GM21447 (cell line): ENCODE results near the gene SLC9A8.

Experiments used
- ATAC-seq: cut with Tn5 transposase; IDR thresholded peaks from one replicate; pipeline ENCODE4 v1.9.1; 2021; ENCODE audit not compliant: unreplicated experiment

Gene SLC9A8

DNA sequence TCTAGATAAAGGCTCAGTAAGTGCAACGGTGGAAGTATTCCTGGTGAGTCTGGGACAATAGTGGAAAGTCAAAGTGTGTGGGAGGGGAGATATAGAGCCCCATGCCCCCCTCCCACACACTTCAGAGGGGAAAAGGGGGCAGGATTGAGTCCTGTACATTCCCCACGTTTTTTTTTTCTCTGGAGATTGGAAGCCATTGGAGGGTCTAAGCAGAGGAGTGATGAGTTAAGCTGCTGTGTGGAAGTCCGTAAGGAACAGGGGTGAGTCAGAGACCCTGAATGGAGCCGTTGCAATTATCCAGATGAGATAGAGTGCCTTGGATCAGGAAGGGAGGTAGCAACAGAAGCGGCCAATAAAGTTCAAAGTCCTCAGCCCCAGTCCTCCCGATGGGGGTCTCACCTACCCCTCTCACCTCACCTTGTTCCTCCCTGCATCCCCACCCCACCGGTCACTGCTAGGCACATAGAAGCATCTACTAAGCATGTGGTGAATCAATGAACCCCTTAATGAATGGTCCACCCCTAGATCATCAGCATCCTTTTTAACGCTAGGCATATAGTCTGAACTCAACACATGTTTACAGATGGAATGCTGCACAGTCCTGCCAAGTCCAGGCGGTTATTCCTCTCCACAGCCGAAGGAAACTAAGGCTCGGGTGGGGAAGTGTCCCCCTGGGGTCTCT, 662 bp upstream of the SLC9A8 start:
- peak; percentile 15 for ATAC-seq

DNA sequence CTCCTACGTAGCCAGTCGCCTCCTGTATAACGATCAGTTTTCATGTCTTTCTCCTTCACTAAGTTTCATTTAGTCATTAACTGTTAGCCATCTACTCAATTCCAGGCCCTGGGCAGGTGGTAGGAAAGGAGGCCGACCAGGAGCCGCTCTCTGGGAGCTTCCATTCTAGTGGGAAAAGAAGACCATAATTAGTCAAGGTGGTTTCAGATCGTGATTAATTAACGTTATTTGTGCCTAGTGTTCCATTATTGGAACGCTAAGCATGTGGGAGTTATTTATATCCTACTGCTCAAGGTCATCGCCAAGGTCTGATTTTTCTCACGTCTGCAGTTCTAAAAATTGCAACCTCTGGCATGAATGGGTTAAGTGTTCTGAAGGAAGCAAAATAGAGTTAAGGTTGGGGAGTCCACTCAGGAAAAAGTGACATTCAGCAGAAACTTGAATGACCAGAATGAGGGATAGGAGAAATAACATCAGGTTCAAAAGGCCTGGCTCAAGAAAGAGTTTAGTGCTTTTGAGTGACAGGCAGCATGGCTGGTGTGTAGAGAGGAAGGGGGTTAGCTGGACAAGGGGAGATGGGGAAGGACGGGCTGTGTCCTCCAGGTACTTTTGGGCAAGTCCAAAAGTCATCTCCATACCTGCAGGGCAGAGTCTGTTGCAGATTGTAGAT, 812 bp downstream of the SLC9A8 start:
- ATAC-seq: no peak

DNA sequence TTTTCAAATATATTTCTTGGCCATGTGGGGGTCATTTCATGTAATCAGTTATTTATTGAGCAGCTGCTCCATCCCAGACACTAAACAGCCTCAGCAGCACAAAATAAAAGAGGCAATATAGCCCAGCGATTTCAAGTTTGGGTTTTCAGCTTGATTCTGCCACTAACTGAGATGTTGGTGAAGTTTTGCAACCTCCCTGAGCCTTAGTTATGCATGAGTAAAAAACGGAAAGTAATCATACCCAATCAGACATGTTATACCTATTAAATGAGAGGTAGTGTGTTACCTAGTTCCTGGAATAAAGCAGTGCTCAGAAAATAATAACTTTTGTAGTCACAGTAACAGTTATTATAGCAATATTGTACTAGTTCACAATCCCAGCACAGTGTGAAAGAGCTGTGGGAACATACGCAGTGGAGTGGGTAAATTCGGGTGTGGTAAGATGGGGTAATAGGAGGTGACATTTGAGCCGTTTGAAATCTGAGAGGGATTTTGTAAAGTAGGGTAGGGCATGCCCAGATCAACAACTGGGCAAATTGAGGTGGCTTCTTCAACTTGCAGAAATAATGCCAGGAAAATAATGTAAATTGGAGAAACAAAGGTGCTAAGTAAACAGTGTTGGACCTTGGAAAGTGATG, 1.5 kb downstream of the SLC9A8 start:
- no peak for ATAC-seq

DNA sequence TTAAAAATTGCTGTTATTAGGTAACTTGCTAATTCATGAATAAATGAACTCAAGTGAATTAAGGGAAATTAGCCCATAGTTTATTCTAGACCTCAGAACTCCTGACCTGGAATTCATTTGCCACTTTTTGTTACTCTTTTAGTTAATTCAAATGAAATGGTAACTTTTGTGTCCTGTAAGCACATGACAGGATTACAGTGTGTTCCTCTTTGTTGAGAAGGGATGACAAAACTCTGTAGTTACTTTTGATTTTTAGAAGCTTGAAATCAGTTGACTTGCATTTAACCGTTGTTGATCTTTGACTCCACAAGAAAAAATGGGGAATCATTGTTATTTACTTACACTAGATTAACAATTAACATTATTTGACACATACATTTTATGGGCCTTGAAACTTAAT, 6.2 kb downstream of the SLC9A8 start:
- no peak for ATAC-seq

DNA sequence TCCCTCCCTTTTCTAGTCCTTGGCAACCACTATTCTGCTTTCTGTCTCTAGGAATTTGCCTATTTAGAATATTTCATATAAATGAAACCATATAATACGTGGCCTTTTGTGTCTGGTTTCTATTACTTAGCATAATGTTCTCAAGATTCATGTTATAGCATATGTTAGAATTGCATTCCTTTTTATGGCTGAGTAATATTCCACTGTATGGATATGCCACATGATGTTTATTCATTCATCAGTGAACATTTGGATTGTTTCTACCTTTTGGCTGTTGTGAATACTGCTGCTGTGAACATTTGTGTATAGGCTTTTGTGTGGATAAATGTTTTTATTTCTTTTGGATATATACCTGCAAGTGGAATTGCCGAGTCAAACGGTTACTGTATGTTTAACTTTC, 7.1 kb downstream of the SLC9A8 start:
- no peak for ATAC-seq

DNA sequence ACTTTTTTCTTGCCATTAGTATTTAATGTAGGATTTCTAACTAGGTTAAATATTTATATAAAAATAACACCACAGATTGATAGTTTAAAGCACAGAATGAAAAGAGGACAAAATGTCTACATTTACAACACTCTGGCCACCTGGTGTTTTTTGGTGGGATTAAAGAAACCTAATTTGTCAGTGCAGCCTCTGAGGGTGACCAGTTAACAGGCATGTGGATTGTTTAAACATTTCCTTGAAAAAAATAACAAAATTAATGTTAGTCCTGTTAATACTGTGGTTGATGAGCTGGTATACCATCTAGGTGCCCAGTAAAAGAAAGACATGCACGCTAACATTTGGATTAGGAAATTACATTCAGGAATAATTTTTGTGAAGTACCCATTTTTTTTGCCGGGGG, 8.8 kb downstream of the SLC9A8 start:
- ATAC-seq: no peak

DNA sequence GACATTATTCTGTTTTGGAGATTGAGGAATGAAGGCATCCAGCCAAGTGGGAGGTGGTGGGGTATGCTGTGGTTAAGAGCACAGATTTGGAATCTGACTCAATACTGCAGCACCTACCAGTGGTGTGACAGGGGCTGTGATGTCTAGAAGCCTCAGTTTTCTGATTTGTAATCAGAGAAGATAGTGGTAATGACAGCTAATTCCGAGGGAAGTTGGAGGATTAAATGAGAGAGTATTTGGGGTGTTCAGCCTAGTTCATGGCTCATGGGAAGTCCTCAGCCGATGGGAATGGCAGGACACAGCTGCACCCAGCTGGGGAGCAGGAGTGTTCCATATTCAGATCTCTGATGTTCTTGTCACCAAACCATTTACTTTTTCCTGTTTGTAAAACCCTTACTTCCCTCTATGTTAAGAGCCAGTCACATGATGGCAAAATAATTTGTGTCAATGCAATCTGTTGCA, 9.3 kb downstream of the SLC9A8 start:
- no peak for ATAC-seq

DNA sequence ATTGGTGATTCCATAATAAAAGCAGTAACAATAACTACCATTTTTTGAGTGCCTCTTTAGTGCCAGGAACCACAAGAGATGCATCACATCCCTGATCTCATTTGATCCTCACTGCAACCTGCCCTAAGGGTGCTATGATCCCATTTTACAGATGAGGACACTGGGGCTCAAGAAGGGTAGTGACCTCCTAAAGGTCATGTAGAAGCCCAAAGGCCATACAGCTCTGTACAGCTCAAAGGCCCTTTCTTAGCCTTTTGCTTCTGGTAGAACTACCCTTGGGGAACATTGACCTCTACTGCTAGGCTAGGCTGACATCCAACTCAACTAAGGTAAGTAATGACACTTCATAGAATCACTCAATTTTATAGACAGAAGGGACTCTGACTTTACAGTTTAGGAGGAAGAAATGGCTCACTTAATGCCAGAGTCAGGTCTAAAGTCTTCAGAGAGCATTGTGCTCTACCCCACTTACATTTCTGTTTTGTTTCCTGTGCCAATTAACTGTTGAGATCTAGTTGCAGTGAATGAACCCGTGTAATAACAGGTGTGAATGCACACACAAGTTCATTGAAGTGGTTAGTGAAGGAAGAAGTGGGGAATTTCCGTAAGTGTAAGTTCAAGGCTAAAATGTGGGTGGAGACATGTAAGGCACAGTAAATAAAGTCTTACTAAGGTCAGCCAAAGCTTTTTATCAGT, 10.7 kb downstream of the SLC9A8 start:
- no peak for ATAC-seq

DNA sequence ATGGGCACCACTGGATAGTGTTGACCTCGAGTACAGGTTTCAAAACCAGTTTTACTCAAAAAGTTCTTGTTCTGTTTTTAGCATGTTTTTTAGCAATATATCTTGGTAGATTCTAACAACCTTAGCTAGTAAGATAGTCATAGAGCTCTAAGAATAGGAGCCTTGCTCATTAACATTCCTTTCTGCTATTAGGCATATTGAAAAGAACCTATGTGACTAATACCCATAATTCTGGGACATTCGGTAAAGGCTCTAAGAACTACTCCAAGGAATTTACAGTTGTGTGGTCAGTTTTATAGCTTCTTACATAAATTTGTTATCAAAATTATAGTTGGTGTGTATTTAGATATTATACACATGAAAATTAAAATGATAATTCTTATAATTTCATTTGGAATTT, 11.6 kb downstream of the SLC9A8 start:
- no peak for ATAC-seq

DNA sequence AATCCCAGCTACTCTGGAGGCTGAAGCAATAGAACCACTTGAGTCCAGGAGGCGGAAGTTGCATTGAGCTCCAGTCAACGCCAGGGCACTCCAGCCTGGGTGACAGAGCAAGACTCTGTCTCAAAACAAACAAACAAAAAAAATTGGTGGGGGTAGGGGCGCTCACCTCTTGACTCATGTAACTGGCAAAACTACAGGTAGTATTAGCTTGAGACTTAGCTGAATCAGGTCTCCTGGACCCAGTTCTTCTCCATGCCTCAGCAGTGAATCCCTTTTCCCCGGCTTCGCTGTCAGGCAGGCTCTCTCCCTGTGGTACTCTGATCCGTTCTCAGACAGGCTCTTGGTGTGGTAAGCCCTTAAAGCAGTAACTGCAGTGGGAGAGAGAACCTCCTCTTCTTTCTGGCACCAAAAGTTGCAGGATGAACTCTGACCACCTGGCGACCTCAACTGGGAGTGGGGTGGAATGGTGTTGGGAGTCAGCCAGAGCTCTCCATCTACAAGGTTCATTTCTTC, 12.9 kb downstream of the SLC9A8 start:
- ATAC-seq: no peak

DNA sequence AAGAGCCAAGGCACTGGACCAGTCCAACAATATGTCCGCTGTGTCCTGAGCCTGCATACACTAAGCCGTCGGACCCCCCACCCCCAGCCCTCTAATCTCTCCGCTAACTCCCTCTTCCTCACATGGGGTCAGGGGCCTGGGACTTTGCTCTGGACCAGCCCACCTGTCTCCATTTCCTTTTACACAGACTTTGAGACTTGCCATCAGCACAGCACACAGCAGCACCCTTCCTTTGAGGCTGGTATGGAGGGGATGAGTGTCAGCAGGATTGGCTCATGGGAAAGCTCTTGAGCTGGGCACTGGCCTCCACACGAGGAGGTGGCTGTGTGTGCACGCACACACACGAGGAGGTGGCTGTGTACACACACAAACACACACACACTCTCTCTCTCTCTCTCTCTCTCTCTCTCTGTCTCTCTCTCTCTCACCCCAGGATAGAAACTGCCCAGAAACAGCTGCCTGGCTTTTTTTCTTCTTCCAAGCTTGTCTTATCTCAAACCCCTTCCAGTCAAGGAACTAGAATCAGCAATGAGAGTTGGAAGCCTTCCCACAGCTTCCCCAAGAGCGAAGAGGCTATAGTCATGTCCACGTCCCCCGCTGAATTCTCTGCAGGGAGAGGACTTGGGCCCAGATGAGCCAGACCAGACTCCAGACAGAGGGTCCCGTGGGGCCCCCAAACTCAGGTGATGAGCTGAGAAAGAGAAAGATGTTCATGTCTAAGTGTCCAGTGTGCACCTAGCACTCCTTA, 18.6 kb downstream of the SLC9A8 start:
- no peak for ATAC-seq

DNA sequence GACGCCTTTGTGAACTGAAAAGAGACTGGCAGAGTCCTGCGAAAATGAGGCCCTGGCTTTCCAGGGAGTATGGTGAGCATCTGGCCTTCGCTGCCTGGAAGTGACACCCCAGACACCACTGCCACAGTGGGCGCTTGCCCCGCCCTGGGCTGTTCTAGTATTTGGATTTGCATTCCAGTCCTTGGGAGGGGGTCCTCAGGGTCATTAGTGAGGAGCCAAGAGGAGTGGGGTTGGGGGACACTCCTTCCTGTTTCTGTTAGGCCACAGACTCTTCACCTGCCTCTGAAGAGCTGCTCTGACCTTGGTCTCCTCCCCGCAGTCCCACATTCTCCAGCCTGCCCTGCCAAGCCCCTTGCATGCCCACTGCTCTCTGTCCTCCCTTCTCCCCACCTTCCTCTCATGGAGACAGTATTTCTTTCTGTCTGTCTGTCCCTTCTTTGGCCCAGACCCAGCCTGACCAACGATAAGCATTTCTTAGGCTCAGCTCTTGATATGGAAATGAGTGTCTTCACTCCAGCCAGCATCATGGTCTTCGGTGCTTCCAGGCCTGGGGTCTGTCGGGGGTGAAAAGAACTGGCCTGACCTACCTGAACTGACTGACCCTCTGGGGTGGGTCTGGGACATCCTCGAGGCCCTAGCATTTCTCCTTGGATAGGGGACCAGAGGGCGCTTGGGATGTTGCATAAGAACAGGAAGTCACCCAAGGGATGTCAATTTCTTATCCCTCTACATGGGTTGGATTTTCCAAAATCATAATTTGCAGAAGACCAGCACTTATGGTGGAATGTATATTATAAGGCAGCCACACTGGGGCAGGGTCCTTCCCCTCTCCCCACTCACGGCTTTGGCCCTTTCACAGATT, 19.4 kb downstream of the SLC9A8 start:
- ATAC-seq: no peak

DNA sequence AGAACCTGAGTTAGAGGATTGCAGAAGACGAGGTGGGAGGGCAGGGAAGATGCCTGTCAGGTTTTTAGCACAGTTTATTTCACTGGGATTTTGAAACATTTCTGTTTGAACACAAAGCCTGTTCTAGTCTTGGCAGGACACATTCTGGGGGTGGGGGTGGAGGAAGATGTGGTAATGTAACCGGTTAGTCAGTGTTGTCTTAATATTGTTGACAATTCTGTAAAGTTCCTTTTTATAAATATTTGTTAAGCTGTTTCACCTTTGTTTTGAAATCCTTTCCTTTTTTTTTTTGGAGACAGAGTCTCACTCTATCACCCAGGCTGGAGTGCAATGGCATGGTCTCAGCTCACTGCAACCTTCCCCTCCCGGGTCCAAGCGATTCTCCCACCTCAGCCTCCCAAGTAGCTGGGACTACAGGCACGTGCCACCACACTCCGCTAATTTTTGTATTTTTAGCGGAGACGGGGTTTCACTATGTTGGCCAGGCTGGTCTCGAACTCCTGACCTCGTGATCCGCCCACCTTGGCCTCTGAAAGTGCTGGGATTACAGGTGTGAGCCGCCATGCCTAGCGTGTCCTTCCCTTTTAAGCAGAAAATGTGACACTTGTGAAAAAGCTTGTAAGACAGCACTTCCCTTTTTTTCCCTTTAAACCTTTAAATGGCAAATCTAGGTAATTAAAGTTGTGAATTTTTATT, 20.2 kb downstream of the SLC9A8 start:
- ATAC-seq: no peak

DNA sequence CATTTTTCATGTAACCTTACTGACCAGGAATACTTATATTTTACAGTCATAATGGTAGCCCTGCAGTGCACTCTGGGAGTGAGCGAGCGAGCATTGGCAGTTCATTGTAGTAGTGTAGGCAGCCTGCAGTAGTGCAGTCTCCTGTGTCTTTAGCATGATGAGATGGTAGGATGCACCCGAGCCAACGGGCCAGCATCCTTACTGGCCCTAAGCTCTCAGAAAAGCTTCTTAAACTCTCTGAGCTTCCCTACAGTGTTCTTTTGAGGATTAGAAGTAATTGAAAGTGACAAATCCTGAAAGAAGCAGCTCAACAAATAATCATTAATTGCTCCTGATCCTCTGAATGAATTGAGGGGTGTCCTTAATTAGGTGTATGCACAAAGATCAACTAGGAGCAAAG, 20.9 kb downstream of the SLC9A8 start:
- no peak for ATAC-seq

DNA sequence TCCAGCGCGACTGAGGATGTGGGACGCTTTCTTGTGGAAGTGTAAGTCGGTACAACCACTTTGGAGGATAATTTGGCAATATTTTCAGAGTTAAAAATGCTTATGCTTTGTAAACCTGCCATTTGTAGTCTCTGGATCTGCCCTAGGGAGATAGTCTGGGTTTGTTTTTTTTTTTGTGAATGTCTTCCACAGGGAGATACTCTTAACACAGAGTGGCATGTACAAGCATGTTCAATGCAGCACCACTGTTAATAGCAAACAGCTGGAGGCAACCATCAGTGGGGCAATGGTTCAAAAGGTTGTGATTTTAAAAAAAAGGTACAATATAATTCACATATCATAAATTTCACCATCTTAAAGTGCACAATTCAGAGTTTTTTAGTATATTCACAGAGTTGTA, 22.4 kb downstream of the SLC9A8 start:
- ATAC-seq: no peak

DNA sequence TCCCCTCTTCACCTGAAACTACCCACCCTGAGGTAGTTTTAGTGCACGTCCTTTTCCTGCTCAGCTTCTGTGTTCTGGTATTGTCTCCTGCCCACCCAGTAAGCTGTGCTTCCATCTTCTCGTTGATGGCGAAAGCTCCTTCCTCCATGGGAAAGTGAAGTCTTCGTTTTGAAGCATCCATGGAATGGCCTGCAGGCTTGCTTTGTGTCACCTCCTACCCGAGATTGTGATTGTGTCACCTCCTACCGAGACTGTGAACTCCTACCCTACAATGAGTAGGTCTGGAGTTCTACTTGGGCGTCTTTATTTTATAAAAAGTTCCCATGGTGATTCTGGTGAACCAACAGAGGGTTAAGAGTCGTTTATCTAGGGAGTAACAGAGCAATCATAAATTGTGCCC, 25.9 kb downstream of the SLC9A8 start:
- no peak for ATAC-seq

DNA sequence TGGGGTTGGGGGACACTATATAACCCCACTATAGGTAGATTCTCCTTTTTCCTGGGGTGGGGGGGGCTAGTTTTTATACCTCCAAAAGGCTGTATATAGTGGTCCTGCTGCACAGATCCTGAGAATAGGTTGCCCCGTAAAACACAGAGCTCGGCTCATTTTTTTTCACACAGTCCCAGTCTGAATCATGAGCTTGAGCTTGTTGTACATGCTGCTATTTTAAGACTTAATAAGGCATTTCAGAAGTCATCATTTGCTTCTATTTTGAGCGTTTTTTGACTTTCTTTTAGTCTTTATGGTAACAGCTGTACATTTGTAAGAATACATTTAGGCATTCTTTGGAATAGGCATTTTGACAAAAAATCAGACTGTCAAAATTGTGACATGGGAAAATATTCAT, 30.5 kb downstream of the SLC9A8 start:
- no peak for ATAC-seq

DNA sequence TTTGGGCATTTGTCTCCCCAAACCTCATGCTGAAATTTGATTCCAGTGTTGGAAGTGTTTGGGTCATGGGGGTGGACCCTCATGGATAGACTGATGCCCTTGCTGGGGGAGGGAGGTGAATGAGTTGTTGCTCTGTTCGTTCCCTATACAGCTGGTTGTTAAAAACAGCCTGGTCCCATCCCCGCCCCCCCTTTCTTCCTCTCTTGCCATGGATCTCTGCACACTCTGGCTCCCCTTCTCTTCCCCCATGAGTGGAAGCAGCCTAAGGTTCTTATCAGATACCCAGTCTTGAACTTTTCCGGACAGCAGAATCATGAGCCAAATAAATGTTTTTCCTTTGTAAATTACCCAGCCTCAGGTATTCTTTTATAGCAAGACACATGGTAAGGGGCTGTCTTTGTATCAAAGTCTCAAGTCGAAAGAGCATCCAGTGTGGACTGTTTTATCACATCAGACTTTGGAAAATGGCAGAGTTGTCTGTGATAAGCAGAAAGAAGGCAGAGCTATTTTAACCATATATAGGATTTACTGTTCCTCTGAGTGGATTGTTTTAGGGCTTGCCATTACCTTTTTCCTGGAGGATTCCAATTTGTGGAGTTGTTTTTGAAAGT, 31.2 kb downstream of the SLC9A8 start:
- no peak for ATAC-seq

DNA sequence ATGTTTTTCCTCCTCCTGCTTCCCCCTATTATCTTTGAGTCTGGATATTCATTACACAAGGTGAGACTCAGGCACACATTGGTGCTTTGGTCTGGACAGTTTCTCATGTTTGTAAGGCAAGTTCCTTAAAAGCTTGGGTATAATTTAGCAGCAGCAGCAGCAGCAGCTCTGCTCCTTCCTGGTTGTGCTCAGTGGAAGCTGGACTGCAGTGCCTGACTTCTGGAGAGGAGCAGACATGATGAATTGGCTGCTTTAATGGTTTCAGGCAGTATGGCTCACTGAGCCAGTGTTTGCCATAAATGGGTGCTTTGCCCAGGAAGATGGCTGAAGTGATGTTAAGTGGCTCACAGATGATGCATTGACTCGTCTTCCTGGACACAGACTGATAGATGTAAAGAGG, 32.4 kb downstream of the SLC9A8 start:
- ATAC-seq: no peak
